ENCODE data around the gene USP19.
A peak's percentile ranks its signal among the peaks of the same experiment; 100 is the strongest.

The USP19 gene

DNA sequence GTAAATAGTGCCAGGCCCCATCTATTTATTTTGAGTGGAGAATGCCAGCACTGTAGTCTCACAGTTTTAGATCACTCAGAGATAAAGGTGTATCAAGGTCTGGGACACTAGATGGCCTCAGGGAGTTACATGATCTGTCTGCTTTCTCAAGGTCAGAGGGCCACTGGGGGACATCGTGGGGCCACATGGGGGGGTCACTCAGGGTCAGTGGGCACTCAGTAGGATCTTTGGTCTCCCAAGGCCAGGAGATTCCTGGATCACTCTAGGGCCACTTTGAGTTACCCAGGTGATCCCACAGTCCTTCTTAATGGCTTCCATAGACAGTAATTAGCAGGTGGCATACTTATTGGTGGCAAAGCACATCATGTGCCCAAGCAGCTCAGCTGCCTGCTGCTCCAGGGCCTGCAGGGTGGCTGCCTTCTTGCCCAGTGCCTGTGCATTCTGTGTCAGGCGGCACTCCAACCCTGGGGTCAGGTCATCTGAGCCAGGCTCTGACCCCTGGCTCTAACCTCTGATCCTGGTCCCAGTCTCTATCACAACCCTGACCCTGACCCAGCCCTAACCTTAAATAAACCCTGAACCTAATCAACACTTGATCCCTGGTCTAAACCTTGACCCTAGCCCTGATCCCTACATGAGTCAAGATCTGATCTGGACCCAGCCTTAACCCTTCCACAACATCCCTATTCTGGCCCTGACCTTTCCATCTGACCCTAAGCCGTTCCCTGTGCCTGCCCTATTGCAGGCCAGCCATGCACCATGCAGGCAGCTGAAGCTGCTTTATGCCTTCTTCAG, 14.0 kb upstream of the USP19 start:
- DNase-seq, result no peak

DNA sequence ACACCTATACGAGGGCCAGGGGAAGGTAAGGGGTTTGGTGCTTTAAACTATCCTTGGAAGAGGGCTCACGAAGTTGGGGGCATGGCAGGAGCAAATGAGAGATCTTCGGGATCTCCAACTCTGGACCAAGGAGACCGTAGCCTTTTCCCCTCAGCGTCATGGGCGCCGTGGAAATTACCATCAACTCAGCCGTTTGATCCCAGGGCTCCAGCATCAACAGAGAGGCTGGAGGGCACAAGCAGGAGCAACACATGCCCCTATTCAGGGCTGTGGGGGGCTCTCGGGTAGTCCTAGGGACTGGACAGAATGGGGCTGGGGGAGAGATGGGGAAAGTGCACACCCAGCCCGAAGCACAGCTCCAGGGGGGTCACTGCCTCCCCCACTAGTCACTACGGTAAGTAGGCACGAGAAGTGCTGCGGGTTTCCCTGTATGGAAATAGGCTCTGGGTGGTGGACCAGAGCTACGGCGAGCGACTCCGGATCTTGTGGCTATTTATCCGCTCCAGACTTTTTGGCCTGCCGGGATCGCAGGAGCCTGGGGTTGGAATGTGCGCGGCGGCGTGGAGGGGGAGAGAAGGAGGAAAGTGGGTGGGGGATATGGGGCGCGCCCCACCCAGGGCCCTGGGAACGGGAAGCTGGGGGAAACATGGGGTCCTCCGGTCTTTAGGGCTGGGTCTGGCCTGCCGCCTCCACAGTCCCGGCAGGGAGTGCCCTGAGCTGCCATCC, 12.8 kb upstream of the USP19 start:
- no peak for DNase-seq

DNA sequence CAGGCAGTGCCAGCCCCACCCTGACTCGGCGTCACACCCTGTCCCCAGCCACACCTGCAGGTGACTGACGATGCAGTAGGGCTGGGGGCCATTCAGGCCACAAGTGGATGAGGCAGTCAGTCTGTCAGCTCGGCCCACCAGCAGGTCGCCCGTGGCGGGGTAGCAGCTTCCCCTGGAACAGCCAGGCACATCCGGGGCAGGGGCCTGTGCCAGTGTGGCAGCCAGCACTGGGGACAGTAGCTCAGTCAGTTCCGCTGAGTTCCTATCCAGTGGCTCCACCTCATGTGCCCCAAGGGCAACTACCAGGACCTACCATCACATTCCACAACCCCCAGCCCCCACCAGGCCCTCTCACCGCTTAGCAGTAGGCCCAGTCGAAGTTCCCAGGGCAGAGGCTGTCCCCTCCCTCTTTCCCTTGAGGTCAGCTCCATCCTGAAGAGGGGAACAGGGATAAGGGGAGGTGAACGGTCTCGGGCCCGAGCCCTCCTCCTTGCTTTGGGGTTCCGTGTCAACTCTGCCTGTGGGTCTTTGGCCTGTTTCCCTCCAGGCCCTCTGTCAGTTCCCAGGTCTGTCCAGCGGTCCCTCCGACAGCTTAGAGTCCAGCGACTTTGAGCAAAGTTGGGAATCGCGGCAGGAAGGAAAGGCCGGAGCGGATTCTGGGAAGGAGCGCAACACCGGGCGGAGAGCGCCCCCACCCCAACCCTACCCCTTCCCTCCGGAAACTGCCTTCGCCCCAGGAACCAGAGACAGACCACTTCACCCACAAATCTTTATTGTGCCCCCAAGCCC, 12.0 kb upstream of the USP19 start, which contains the start of gene LAMB2:
Gene LAMB2 (minus strand): TSS at position 614 of the 789 bp plus-strand sequence. CDS start 183 bp downstream, at position 431.
- DNase-seq, result no peak

GRCh38 chr3:49132073-49132436, 11.4 kb upstream of the USP19 start:
- no peak for DNase-seq

GRCh38 chr3:49131576-49131975, 11.0 kb upstream of the USP19 start:
- no peak for DNase-seq

GRCh38 chr3:49131040-49131439, 10.4 kb upstream of the USP19 start:
- DNase-seq, result no peak

- no peak for DNase-seq
Measured at GRCh38 chr3:49124991-49125670, 4.5 kb upstream of the USP19 start.

- no peak for DNase-seq
Measured at GRCh38 chr3:49124203-49124602, 3.6 kb upstream of the USP19 start.

DNA sequence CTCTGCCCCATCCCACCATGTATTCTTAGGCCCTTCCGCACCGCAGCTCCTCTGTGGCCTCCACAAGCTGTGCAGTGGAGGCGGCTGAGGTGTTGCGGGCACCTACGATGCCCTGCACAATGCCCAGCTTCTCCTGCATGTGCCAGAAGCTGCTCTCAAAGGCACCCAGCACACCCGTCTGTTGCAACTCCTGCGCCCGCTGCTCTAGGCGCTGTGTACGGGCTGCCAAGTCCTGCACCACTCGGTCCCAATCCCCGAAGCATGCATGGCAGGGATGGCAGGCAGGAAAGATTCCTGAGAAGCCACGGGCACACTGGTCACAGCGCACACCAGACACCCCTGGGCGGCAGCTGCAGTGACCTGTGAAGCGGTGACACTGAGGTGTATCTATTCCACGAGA, 3.1 kb upstream of the USP19 start:
- no peak for DNase-seq

DNA sequence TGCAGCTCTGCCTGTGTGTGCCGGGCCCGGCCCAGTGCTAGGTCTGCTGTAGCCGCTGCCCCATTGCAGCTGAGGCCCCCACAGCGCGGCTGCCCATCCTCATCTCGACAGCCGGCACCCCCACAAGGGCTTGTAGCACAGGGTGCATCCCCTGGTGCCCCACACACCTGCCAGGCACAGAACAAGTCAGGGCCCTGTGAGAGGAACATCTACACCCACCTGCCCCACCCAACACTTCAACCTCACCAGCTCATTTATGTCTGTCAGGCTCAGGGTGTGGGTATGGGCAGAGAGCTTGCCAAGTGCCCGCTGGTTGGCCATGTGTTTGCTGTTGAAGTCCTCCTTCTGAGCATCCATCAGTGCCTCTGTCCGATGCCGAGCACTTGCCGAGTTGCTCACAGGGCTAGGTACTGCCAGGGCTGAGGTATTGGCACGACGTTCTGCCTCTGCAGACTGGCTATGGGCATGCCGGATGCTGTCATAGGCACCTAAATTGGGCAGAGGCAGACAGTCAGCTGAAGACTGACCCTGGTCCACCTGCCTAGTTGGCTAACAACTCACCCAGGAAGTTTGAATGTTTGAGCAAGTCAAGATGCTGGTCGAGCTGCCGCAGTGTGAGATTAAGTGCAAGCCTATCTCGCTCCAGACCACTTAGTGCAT, 2.4 kb upstream of the USP19 start:
- DNase-seq, result no peak

- DNase-seq, result no peak
Measured at GRCh38 chr3:49122451-49122850, 1.8 kb upstream of the USP19 start.

- no peak for DNase-seq
Measured at GRCh38 chr3:49122022-49122421, 1.4 kb upstream of the USP19 start.

DNA sequence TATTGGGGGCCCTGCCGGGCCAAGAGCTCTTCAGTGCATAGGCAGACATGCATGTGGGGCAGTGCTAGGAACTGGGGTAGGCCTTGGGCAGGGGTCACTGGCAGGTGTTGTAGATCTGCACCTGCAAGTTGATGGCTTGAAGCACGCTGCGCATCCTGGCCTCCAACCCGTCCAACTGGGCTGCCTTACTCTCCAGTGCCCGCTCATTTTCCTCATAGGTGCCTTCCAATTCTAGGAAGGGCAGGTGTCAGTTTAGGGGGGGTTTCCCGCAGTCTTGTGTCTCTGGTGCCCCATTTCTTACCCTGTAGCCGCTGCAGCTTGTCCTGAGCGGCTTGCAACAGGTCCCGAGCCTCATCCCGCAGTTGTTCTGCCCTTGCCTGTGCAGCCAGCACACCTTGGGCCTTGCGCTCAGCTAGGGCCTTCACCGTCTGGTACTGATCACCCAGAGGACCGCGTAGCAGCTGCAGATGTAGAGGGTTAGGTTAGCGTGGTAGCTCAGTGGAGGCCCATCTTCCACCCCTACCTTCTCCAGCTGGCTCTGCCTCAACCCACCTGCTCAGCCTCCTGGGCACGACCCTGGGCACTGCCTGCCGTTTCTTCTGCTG, 611 bp upstream of the USP19 start:
- DNase-seq, result no peak

DNA sequence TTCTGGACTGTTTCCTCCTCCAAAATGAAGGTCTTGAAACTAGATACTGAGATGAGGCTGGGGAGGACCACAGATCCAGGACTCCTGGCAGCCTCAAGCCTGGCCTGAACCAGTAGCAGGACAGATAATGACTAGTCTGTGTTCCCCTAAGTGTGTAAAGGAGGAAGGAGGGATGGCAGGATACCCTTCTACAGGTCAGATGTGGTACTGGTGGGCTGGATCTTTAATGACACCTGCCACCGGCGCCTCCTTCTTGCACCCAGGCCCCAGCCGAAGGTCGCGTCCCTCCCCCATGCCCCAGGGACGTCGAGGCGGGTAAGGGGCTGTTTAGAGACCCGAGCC, 556 bp downstream of the USP19 start:
- no peak for DNase-seq

DNA sequence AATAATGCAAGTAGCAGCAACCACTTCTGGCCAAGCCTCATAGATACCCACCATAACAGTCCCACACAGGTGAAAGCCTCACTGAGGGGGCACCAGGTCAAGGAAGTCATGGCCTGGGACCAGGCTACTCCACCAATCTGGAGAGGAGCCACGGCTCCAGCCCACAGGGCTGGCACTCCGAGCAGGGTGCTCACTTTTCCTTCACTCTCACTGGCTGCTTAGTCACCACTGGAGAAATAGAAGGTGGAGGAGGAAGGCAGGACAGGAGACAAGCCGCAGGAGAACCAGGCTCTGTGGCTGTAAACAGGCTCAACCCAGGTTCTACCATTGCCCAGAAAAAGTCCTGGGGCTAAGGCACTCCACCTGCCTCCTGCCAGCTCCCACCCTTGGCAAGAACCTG, 1.2 kb downstream of the USP19 start:
- no peak for DNase-seq

GRCh38 chr3:49119036-49119435, 1.6 kb downstream of the USP19 start:
- no peak for DNase-seq

DNA sequence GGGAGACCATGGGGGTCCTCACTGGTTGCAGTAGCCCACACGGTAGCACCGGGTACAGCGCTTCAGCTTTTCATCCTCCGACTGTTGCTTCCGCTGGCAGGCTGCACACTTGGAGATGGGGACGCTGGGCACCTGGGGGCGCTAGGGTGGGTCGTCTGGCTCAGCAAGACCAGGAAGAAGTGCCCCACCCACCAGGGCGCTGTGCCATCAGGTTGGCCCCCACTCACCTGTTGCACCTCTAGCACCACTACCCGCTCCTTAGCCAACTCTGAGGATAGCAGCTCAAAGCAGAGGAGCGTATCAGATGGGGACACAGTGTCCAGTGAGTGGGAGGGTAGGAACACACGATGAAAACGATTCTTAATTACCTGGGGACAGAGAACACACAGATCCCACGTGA, 8.4 kb downstream of the USP19 start:
- no peak for DNase-seq

GRCh38 chr3:49111347-49111746, 9.3 kb downstream of the USP19 start:
- DNase-seq, result no peak

DNA sequence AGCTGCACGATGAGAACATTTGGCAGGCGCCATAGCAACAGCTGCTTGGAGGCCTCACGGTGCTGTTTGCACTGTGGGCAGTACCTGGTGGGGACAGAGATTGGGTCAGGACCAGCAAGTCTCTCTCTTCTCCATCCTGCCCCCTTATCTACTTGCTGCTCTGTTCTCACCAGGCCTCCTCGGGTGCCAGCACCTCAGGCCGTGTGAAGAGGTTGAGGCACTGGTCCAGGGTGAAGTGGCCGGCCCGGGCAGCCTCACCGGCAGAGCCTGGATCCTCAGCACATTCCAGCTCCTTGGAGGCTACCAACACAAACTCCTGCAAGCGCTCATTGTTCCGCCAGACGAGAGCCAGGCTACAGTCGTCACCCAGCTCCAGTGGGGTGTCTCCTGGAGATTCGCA, 9.8 kb downstream of the USP19 start:
- DNase-seq, result no peak

DNA sequence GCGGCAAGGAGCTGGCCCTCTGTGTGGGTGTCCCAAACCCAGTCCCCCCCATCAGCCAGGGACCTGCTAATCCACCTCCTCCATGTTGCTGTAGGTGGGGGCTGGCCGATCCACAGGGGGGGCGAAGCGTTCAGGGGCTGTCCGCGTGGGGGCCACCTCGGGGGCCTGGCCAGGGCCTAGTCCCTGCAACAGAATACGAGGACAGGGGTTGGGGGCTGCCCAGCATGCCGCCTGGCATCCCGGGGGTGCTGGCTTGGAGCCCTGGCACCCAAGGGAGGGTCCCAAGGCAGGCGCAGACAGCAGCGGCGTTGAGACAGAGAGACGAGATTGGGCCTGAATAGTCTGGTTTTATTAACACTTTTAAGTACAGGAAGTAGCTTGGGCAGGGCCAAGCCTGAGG, 12.3 kb downstream of the USP19 start:
- DNase-seq, result no peak

- peak; percentile 89 for DNase-seq
Measured at GRCh38 chr3:49104427-49105291, 16.0 kb downstream of the USP19 start, which contains the start of gene QARS1. Gene QARS1 (minus strand): TSS chr3:49104757. CDS start chr3:49104733, 24 bp downstream.

Measured in stimulated activated CD4-positive, alpha-beta T cell treated with anti-CD3 and anti-CD28 coated beads, Interleukin-4, amount 100 ng/mL, for 1 hour (primary cell).